GM18868 (cell line): ENCODE results near the gene DISP1.
"Not testable (repeated sequence)": the region's sequence is repeated elsewhere in the genome, so short reads cannot be mapped to it uniquely, and the experiment has no call there.

Experiments used
- ATAC-seq: cut with Tn5 transposase; IDR thresholded peaks from one replicate; pipeline ENCODE4 v1.9.1; 2021; ENCODE audit warnings: mild to moderate bottlenecking, moderate library complexity; ENCODE audit not compliant: unreplicated experiment

Gene DISP1

GRCh38 chr1:222794656-222795474 lies 20.0 kb upstream of the DISP1 start:
- ATAC-seq: no peak

GRCh38 chr1:222798116-222798515 lies 16.7 kb upstream of the DISP1 start:
- ATAC-seq: peak; percentile 72

GRCh38 chr1:222798975-222799374 lies 15.9 kb upstream of the DISP1 start:
- ATAC-seq: no peak

GRCh38 chr1:222801067-222801466 lies 13.8 kb upstream of the DISP1 start:
- no peak for ATAC-seq

GRCh38 chr1:222811671-222812070 lies 3.2 kb upstream of the DISP1 start:
- ATAC-seq: no peak

- ATAC-seq: no peak
Measured at GRCh38 chr1:222813866-222814535, 838 bp upstream of the DISP1 start.

- no peak for ATAC-seq
Measured at GRCh38 chr1:222815440-222815765, 564 bp downstream of the DISP1 start.

GRCh38 chr1:222817529-222817928 lies 2.7 kb downstream of the DISP1 start:
- ATAC-seq: no peak

- ATAC-seq: no peak
Measured at GRCh38 chr1:222818171-222818570, 3.3 kb downstream of the DISP1 start.

- no peak for ATAC-seq
Measured at GRCh38 chr1:222820171-222820712, 5.4 kb downstream of the DISP1 start.

GRCh38 chr1:222821239-222821638 lies 6.4 kb downstream of the DISP1 start:
- no peak for ATAC-seq

- ATAC-seq: no peak
Measured at GRCh38 chr1:222823695-222824094, 8.9 kb downstream of the DISP1 start.

- ATAC-seq: no peak
Measured at GRCh38 chr1:222824641-222825040, 9.8 kb downstream of the DISP1 start.

GRCh38 chr1:222828939-222829338 lies 14.1 kb downstream of the DISP1 start:
- ATAC-seq: no peak

- no peak for ATAC-seq
Measured at GRCh38 chr1:222829868-222830267, 15.0 kb downstream of the DISP1 start.

- ATAC-seq: no peak
Measured at GRCh38 chr1:222833356-222833876, 18.6 kb downstream of the DISP1 start.

GRCh38 chr1:222843469-222844410 lies 28.9 kb downstream of the DISP1 start:
- no peak for ATAC-seq

- no peak for ATAC-seq
Measured at GRCh38 chr1:222844411-222844779, 29.6 kb downstream of the DISP1 start.

- ATAC-seq: no peak
Measured at GRCh38 chr1:222845763-222846162, 30.9 kb downstream of the DISP1 start.

GRCh38 chr1:222850550-222850949 lies 35.7 kb downstream of the DISP1 start:
- ATAC-seq: not testable (repeated sequence)

GRCh38 chr1:222852326-222852725 lies 37.5 kb downstream of the DISP1 start:
- no peak for ATAC-seq
